ENCODE results near the gene MEGF10.
A peak's percentile ranks its signal among the peaks of the same experiment; 100 is the strongest.
"Not testable (repeated sequence)": the region's sequence is repeated elsewhere in the genome, so short reads cannot be mapped to it uniquely, and the experiment has no call there.

MEGF10 gene

GRCh38 chr5:127316011-127316410 lies 25.4 kb downstream of the MEGF10 start:
- FAIRE-seq (no peak), DNase-seq (ENCODE audit: insufficient read length) (no peak)
- TF ChIP-seq POLR2AphosphoS5 (IDR thresholded peaks at IDR 0.05; ENCODE audit: low read depth, low read length), result no peak
- TF ChIP-seq TAF1 (IDR thresholded peaks at IDR 0.05; ENCODE audit: borderline replicate concordance, low read depth, low read length), result no peak
- TF ChIP-seq POLR2A (IDR thresholded peaks at IDR 0.05; ENCODE audit: low read depth, low read length), result no peak

- not testable (repeated sequence) for FAIRE-seq; DNase-seq (ENCODE audit: insufficient read length)
These were observed 26.8 kb downstream of the MEGF10 start for GRCh38 chr5:127317385-127317784.

GRCh38 chr5:127320032-127320965 lies 29.7 kb downstream of the MEGF10 start:
- TF ChIP-seq TAF1 (IDR thresholded peaks at IDR 0.05; ENCODE audit: borderline replicate concordance, low read depth, low read length), result no peak
- DNase-seq (ENCODE audit: insufficient read length), result no peak
- peak; percentile 89 for FAIRE-seq

DNA sequence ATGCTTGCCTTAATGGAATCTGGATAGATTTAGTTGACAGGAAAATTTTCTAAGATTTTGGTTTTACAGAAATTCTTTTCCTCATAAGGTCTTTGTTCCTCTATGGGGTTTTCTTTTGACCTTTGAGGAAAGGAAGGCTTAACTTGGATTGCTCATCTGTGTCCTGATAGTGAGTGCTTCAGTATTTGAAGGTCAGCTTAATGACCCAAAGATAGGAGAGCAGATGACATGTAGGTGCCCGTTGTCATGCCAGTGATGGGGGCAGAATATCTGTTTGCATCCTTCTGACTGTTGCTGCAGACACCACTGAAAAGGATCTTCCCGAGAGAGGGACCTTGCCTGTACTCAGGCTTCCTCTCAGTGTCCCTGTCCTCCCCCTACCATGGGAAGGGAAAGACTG lies 30.9 kb downstream of the MEGF10 start:
- TF ChIP-seq POLR2AphosphoS5 (IDR thresholded peaks at IDR 0.05; ENCODE audit: low read depth, low read length), result no peak
- no peak for TF ChIP-seq TAF1 (IDR thresholded peaks at IDR 0.05; ENCODE audit: borderline replicate concordance, low read depth, low read length)
- no peak for TF ChIP-seq POLR2A (IDR thresholded peaks at IDR 0.05; ENCODE audit: low read depth, low read length)
- FAIRE-seq (no peak), DNase-seq (ENCODE audit: insufficient read length) (no peak)

- DNase-seq (ENCODE audit: insufficient read length) (no peak), FAIRE-seq (no peak)
- TF ChIP-seq TAF1 (IDR thresholded peaks at IDR 0.05; ENCODE audit: borderline replicate concordance, low read depth, low read length) (no peak), POLR2AphosphoS5 (IDR thresholded peaks at IDR 0.05; ENCODE audit: low read depth, low read length) (no peak), POLR2A (IDR thresholded peaks at IDR 0.05; ENCODE audit: low read depth, low read length) (no peak)
These were observed 31.8 kb downstream of the MEGF10 start for GRCh38 chr5:127322403-127322802.

DNA sequence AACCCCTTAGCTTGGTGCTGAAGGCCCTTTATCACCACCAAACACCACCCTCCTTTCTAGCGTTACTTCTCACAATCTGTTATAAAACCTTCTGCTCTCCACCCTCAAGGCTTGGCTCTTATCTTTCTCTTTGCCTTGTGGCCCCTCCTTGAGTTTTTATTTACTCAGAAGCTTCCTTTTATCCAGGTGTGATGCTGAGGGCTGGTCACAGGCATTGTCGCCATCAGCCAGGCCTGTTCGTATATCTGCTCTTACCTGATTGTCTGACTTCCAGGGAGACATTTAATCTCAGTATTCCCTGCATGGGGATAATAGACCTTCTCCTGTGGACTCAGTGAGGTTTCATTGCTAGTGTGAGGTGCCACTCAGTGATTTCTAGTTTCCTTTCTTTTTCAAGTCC lies 34.2 kb downstream of the MEGF10 start:
- FAIRE-seq (no peak), DNase-seq (ENCODE audit: insufficient read length) (no peak)

DNA sequence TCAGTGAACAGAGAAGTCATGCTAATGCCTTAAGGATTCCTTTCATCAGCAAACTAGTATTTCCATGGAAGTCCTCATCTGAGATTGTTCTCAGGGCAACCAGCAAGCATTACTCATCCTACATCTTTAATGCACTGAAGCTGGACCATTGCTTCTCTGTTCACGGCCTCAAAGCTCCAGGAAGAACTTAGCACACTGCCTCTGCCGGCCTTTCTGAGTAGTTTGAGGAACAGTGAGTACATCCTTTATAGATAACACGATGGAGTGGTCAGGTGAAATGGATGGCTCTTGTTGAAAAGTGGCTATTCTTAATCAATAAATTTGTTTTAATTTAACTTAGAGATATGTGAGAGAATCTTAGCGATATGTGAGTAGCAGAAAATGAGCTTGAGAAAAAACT lies 35.8 kb downstream of the MEGF10 start:
- TF ChIP-seq TAF1 (IDR thresholded peaks at IDR 0.05; ENCODE audit: borderline replicate concordance, low read depth, low read length) (no peak), POLR2AphosphoS5 (IDR thresholded peaks at IDR 0.05; ENCODE audit: low read depth, low read length) (no peak), POLR2A (IDR thresholded peaks at IDR 0.05; ENCODE audit: low read depth, low read length) (no peak)

More for the DNA sequence above, 34.2 kb downstream of the MEGF10 start:
- TF ChIP-seq POLR2AphosphoS5 (IDR thresholded peaks at IDR 0.05; ENCODE audit: low read depth, low read length) (no peak), TAF1 (IDR thresholded peaks at IDR 0.05; ENCODE audit: borderline replicate concordance, low read depth, low read length) (no peak), POLR2A (IDR thresholded peaks at IDR 0.05; ENCODE audit: low read depth, low read length) (no peak)

DNA sequence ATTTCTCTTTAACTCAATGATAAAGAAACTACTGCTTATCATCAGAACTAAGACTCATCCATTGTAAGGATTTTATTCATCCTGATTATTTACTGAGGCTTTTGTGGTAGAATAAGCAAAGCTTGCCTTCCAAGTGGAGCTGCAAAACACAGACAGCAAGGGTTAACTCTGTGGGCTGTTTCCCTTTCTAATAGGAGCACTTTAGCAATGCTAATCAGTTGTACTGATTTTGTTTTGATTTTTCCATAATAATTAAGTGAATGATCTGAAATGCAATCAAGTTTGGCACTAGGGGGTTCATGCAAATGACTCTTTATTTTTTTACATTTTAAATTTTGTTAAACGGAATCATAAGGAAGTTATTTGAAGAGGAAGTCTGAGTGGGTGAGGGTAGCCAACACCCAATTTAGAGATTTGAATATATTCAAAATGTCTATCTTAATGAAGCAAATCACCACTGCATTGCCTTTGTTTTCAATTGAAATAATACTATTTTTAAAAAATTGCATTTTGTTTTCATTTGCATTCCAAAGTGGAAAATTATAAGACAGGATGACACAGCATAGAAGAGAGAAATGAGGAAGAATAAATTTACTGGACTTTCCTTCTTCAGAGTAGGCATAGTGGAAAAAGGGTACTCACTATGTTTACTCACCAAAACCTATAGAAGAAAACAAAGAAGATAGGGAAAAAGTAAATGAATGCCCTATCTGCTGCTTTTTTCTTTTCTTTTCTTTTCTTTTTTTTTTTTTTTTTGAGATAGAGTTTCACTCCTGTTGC lies 36.6 kb downstream of the MEGF10 start:
- DNase-seq (ENCODE audit: insufficient read length), result no peak
- FAIRE-seq, result no peak

More for the DNA sequence above, 35.8 kb downstream of the MEGF10 start:
- FAIRE-seq (no peak), DNase-seq (ENCODE audit: insufficient read length) (no peak)

DNA sequence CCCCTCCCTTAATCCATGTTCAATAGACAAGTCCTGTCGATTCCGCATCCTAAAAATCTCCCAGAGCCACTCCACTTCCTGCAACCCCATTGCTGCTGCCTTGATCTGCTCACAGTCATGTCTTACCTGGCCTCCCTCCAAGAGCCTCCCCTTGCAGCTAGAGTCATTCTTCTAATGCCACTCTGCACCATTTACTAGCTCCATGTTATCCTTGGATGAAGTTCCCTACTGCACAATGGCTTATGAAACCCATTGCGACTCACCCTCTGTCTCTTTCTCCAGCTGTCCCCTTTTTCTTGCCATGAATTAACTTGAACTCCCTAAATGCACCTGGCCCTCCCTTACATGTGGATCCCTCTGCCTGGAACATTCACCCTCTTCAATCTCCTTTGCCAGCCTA lies 39.5 kb downstream of the MEGF10 start:
- TF ChIP-seq TAF1 (IDR thresholded peaks at IDR 0.05; ENCODE audit: borderline replicate concordance, low read depth, low read length) (no peak), POLR2A (IDR thresholded peaks at IDR 0.05; ENCODE audit: low read depth, low read length) (no peak), POLR2AphosphoS5 (IDR thresholded peaks at IDR 0.05; ENCODE audit: low read depth, low read length) (no peak)
- DNase-seq (ENCODE audit: insufficient read length) (no peak), FAIRE-seq (no peak)

More for the DNA sequence above, 36.6 kb downstream of the MEGF10 start:
- TF ChIP-seq POLR2AphosphoS5 (IDR thresholded peaks at IDR 0.05; ENCODE audit: low read depth, low read length) (no peak), POLR2A (IDR thresholded peaks at IDR 0.05; ENCODE audit: low read depth, low read length) (no peak), TAF1 (IDR thresholded peaks at IDR 0.05; ENCODE audit: borderline replicate concordance, low read depth, low read length) (no peak)

GRCh38 chr5:127331890-127332649 lies 41.5 kb downstream of the MEGF10 start:
- DNase-seq (ENCODE audit: insufficient read length) (no peak), FAIRE-seq (no peak)
- no peak for TF ChIP-seq TAF1 (IDR thresholded peaks at IDR 0.05; ENCODE audit: borderline replicate concordance, low read depth, low read length)
- no peak for TF ChIP-seq POLR2A (IDR thresholded peaks at IDR 0.05; ENCODE audit: low read depth, low read length)
- TF ChIP-seq POLR2AphosphoS5 (IDR thresholded peaks at IDR 0.05; ENCODE audit: low read depth, low read length), result no peak

DNA sequence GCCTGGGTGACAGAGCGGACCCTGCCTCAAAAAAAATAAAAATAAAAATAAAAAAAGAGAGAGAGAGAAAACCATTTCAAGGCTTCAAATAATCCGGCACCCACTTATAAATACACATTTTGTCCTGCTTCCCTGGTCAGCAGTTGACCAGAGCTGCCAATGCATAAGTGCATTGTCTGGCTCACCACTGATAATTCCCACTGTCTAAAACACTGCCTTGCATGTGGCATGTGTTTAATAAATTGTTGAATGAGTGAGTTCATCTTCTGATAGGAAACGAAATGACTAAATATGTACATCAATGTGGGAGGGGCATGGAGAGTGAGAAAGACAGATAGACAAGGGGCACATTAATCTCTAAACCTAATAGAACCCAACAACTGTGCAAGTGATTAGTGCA lies 42.9 kb downstream of the MEGF10 start:
- DNase-seq (ENCODE audit: insufficient read length), result no peak
- FAIRE-seq, result no peak
- TF ChIP-seq POLR2A (IDR thresholded peaks at IDR 0.05; ENCODE audit: low read depth, low read length) (no peak), POLR2AphosphoS5 (IDR thresholded peaks at IDR 0.05; ENCODE audit: low read depth, low read length) (no peak), TAF1 (IDR thresholded peaks at IDR 0.05; ENCODE audit: borderline replicate concordance, low read depth, low read length) (no peak)

All from GM12892 (cell line).